Measurements from ENCODE around the gene CHAC1.

DNA sequence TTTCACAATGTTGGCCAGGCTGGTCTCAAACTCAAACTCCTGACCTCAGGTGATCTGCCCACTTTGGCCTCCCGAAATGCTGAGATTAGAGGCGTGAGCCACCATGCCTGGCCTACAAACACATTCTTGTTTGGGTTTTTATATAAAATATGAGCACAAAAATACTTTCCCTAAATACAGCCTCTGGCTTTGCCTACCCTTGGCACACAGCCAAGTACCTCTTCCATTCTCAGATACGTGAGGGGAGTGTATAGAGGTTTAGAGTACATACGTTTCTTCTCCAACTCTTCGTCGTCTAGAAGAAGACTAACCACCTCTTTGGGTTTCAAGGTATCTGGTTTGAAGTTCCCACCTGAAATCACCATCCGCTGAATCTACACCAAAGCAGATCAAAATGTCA, 33.5 kb downstream of the CHAC1 start:
- TF ChIP-seq POLR2A (IDR thresholded peaks at IDR 0.05) (no peak), CTCF (IDR thresholded peaks at IDR 0.05) (no peak)

Data from right lobe of liver (tissue), 4 donors.